HG03280 (cell line): ENCODE results near the gene CAMK1G.

Experiments
- ATAC-seq: cut with Tn5 transposase; IDR thresholded peaks from one replicate; pipeline ENCODE4 v1.9.1; 2021; ENCODE audit warnings: mild to moderate bottlenecking, moderate library complexity; ENCODE audit not compliant: unreplicated experiment

CAMK1G gene

GRCh38 chr1:209618291-209618690 lies 34.8 kb downstream of the CAMK1G start:
- no peak for ATAC-seq

DNA sequence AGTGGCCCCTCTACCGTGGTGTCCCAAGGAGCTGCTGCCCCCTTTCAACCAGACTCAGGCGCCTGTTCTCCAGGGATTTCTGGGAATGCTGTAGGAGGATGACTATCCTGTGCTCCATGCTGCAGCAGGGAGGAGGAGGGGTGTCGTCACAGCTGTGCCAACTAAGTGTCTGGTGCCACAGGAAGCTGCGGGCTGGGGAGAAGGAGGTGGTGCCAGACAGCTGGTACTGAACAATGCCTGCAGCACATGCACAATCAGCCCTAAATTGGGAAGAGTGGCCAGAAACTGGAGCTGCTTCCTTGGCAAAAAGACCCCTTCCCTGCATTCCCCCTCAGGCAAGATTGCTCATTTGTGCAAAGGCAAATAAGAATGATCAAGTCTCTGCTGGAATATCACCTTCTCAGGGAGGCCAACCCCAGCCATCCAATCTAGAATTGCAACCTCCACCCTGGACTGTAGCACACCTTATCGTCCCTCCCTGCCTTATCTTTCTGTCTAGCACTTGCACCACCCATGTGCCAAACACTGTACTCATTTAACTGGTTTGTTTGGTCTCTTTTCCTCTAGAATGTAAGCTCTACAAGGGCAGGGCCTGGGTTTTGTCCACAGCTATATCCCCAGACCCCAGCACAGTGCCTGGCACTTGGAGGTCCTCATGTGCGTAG lies 35.4 kb downstream of the CAMK1G start:
- ATAC-seq: no peak

DNA sequence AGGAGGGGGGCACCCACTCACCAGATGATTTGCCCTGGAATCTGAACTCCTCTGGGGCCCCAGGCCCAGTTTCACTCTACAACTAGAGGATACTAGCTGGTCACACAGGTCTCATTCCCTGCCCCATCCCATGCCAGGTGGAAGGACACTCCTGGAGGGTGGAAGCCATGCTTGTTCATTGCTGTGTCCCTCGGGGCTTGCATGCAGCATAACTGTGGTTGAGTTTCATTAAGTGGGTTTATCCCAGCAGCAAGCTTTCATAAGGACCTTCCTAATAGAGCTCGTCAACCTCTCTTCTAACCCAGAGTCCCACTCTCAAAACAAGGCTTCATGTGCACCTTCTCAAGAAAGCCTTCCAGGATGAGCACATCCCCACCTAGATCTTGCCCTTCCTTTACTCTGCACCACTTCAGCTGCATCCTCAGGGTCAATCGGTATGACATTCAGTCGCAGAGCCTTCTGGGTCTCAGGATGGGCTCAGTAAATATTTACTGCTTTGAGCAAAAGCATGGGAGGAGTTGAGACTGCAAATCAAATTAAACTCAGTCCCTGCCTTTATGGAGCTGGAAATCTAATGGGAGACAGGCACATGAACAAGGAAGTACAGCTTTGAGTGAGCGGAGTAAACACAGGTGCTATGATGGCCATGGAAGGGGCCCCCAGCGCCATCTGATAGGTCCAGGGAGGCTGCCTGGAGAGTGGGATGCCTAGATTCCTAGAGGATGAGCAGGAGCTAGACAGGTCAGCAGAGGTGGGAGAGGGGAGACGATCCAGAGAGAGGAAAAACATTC lies 36.4 kb downstream of the CAMK1G start:
- no peak for ATAC-seq

DNA sequence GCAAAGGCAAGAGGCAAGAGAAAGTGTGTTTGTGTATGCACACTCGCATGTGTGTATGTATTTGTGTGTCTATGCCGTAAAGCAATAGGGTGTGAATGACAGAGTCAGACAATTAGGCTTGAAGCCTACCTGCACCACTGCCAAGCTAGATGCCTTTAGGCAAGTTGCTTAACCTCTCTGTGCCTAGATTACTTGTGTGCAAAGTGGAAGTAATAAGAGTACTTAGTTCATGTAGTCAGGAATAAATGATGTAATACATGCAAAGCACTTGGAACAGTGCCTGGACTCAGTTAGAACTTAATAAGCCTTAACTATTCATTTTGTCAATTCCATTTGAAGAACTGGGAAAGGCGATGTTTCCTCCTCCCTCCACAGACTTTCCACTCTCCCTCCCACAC lies 37.0 kb downstream of the CAMK1G start:
- ATAC-seq: no peak

- no peak for ATAC-seq
These were observed 37.8 kb downstream of the CAMK1G start for GRCh38 chr1:209621286-209621685.

DNA sequence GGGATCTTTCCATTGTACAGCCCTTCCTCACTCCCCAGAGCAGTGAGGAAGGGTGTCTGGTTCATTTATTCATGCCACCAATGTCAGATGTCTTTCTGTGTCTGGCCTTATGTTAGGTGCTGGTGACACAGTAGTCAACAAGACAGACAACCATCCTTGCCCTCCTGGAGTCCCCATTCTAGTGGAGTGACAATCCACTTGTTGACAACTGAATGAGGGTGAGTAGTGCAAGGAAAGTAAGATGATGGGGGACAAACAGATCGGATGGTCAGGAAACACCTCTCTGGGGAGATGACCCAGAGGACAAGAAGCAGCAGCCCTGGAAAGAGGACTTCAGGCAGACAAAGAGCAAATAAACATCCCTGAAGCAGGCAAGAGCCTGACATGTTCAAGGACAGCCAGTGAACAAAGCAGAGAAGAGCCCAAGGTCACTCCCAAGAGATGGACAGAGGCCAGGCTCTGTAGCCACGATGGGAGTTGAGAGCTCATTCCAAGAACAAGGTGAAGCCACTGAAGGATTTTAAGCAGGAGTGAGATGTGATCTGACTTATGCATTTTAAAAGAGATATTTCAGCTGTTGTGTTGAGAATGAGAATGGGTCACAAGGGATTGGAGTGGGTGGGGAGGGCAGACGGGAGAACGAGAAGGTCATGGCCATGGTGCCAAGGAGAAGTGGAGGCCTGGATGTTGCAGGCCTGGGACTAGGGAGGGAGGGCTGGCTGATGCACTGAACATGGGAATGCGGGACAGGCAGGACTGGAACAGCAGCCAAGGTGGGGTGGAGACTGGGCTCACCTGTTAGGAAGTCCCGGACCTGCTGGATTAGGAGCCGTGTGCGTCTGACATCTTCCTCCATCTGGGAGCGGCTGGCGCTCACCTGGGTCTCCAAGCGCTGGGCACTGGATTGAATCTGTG lies 38.5 kb downstream of the CAMK1G start:
- ATAC-seq: no peak

DNA sequence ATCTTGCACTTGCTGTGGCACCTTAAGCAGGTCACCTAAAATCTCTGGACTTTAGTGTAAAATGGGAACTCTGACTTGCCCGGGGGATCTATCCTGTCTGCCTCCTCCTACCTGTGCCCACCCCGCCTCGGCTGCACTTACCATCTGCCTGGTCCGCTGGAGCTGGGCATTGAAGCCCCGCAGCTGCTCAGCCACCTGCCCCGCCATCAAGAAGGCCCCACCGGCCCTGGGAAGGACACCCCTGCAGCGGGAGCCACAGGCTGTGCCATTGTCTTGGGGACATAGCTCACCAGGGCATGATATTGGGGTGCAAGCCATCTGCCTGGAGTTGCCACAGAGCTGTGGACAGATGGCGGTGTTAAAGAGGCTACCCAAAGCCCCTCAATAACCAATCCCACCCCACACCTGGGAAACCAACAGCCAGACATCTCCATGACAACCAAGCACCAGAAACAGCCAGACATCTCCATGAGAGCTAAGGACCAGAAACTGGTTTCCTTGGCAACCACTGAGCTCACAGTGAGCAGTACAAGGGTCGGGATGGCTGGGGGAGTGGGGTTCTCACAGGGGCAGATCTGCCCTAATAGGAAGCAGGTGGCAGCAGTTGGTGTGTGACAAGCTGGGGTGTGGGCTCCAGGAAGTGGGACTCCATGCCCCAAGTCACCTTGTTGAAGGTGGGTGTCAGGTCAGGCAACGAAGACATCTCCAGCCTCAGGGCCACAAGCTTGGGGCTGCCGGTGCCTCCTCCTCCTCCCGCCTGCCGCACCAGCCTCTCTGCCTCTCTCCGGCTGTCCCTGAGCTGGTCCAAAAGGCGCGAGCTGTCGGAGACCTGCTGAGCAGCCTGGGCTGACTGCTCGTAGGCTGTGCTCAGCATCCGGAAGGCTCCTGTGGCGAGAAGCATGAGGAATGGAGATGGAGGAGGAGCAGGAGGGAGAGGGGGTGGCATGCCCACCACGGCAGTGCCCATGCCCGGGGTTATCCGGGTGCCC lies 39.6 kb downstream of the CAMK1G start:
- no peak for ATAC-seq

DNA sequence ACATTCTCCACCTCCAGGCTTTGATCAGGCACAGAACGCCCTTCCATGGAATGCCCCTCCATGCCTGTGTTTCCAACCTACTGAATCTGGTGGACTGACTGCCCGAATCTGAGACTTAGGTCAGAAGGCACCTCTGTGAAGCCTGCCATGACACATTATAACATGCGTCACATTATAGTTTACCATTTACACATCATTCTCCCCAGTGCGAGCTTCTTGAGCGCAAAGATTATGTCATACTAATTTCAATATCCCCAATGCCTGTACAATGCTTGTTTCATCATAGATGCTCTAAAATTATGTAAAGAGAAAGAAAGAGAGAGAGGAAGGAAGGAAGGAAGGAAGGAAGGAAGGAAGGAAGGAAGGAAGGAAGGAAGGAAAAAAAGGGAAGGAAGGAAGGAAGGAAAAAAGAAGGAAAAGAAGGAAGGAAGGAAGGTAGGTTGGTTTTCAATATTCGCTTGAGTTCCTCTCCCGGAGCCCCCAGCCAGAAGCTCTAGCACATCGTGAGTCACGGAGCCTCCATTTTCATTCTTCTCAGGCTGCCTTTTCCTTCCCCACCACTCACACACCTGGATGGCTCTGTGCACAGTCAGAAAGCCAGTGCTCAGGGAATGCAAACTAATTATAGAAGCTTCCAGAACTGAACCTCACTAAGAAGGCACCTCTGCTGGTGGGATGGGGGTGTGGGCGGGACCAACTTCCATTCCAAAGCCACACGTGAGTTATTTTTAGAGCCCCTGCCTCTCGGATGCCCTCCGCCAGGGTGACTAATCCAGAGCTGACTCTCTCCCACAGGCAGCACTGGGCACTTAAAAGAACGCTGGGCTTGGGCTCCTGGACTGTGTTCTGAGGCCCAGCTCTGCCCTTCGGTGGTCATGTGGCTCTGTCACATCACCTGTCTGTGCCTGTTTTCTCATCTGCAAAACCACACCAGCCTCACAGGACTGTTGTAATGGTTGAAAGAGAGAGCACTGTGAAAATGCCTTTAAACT lies 41.3 kb downstream of the CAMK1G start:
- ATAC-seq: no peak

DNA sequence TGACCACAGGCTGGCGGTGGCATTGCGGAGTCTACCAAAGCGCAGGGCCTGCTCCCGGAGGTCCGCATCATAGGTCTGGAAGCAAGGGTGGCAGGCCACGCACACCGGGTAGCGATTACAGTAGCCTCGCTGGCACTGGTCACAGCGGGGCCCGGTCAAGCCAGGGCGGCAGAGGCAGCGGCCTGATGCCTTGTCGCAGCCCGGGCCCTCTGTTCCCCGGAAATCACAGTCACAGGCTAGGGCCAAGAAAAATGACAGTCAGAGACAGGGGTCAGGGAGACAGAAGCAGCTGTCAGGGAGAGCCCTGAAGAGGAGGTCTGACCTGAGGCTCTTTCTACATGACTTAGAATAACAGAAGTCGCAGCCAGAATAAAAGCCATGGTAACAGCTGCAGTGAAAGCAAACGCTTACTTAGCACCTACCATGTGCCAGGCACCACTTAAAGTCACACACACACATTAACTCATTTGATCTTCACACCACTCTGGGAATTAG lies 42.3 kb downstream of the CAMK1G start:
- no peak for ATAC-seq

GRCh38 chr1:209626346-209627026 lies 43.0 kb downstream of the CAMK1G start:
- no peak for ATAC-seq

GRCh38 chr1:209627027-209627731 lies 43.7 kb downstream of the CAMK1G start:
- peak; percentile 23 for ATAC-seq

GRCh38 chr1:209627732-209628196 lies 44.2 kb downstream of the CAMK1G start:
- ATAC-seq: peak; percentile 79

DNA sequence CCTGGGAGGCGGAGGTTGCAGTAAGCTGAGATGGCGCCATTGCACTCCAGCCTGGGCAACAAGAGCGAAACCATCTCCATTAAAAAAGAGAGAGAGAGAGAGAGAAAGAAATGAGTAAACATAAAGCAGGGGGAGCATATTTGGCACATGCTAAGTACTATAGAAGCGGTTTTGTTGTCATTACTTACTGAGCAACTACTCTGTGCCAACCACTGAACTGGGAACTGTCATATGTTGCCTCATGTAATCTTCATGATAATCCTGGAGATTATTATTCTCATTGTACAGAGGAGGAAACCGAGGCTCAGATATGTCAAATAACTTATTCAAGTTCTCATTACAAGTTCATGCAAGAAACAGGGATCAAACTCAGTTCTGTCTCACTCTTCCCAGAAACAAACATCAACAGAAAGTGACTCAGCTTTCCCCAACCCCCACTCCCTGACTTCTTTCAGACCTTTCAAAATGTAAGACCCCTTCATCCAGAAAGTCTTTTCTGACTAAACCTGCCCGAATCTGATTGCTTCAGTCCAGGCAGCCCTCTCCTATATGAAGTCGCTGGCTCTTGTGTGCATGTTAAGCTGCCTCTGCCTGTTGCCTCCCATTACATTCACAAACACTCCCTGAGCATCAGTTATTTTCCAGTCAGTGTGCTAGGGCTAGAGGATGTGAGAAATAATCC lies 45.2 kb downstream of the CAMK1G start:
- no peak for ATAC-seq

DNA sequence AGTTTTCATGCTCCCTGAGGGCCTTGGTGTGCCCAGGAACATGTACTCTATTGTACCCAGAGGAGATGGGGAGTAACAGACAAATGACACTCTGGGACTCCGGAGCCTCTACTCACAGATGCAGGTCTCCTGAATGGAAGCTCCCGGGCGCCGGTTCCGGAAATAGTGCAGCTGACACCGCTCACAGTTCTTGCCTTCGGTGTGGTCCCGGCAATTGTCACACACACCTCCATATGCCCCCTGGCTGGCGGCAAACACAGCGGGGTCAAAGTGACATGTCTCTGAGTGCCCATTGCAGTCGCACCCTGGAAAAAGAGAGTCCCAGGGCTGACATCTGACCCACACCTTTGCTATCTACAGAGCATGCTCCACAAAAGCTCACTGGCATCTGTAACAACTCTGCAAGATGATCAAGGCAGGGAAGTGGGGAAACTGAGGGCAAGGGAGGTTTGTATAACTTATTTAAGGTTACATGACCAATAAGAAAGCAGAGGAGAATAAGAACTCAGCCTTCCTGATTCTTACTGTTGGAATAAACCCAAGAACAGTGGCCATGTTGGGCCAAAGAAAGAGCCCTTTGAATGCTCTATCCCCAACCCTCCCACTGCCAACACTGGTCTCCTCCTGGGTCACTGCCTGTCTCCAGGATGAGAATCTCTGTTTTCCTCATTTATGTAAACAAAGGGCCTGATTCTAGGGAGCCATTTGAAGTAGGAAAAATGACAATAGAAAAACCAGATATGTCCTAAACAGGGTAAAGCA lies 46.3 kb downstream of the CAMK1G start:
- no peak for ATAC-seq

DNA sequence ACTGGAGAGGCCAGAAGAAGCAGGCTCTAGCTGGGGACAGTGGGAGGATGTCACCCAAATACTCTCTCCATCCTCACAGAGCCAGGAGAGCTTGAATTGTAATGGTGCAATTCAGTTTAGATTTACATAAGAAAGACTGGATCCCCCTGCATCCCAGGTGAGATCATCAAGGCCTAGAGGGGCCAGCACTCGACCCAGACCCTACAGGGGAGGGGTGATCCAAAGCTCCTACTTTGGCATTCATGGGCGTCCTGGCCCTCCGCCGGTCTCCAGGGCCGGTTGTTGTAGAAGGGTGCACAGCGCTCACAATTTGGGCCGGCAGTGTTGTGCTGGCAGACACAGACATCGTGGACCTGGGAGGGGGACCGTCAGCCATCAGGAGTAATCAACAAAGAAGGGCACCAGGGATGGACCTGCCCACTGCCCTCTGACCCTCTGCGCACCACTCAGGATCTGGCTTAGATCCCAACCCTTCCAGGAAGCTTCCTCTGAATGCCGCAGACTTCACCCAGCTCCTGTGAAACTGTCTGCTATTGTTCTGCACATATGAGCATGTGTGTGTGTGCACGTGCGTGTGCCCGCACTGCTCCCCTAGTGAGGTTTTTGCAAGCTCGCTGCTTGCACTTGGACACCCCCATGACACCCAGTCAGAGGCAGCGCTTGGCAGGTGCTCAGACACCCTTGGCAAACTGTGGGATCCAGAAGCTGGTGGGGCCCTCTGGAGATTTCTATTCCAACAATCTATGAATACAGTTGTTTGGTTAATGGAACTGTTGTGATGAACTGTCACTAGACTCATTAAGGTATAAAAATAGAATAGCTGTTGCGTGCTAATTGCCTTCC lies 47.1 kb downstream of the CAMK1G start:
- ATAC-seq: no peak
